ENCODE results near the gene CFHR2. TPM values are rescaled to one million over a fixed set of nuclear protein-coding genes. Genes with fewer than 3 reads are reported as not detected.

The CFHR2 gene
- total and polyA plus RNA-seq, 2 of the 8 experiments (the other 6 are each of a cell fraction or from before 2014, with no cell fraction given), result not detected

DNA sequence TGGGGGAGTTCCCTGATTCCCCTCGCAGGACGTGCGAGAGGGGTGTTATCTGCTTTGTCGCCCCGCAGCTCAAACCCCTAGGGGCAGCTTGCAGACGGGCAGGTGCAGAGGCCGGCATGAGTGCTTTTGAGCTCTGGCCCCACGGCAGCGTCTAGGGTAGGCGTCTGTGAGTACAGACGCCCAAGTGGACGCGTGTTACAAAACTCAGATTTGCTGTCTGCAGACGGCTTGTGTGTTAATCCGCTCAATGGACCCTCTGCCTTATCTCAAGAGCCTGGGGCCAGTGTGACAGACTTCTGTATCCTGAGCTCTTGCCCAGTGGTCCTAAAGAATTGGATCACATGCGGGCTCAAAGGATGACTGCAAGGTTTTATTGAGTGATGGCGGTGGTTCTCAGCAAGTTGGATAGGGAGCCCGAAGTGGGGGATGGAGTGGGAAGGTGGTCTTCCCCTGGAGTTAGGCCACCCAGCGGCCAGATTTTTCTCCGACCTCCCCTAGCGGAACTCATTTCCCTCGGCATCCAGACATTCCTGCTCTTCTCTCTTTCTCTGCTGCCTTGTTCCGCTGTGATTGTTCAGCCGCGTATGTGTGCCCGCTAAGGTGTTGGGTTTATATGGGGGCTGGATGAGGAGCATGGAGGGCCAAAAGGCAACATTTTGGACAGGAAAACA, 46.2 kb upstream of the CFHR2 start:
- H3K4me1 ChIP-seq (replicated peaks in 1 of 4; ENCODE audit: control insufficient read depth in 3 of 4, insufficient read depth in 4 of 4, low read length in 3 of 4), result peaks cover 0 to 4% (median 0%) of the 10 kb centered on the region in 4 experiments; a peak in 2 of 7 replicates
- H2AFZ ChIP-seq (ENCODE audit: low read length), result peak overlapping the region; percentile 92
- H2AK5ac ChIP-seq (ENCODE audit: low read depth, low read length), result no peak overlapping the region
- TF ChIP-seq CBX8 (IDR thresholded peaks at IDR 0.05; ENCODE audit: borderline replicate concordance, low read depth, low read length) (no peak), TBP (IDR thresholded peaks at IDR 0.05; ENCODE audit: low read depth, low read length) (no peak; the same call in 1 of the 2 replicates), RAD21 (IDR thresholded peaks at IDR 0.05 in 1 of 2, conservative IDR thresholded peaks at IDR 0.05 in 1 of 2; ENCODE audit: low read depth in 2 of 2, low read length in 2 of 2) (peak in 1 of 2 experiments; percentile 30; a peak in 1 of 4 replicates), KDM4A (IDR thresholded peaks at IDR 0.05; ENCODE audit: low read depth, low read length, severe bottlenecking) (peak; percentile 74), TEAD4 (IDR thresholded peaks at IDR 0.05; ENCODE audit: low read depth, low read length) (peak; percentile 59; the same call in 1 of the 2 replicates), ATF3 (IDR thresholded peaks at IDR 0.05; ENCODE audit: insufficient read depth, low read depth, low read length) (no peak), RBBP5 (IDR thresholded peaks at IDR 0.05; ENCODE audit: borderline replicate concordance, low read depth, low read length) (0 out of 2 replicates have a peak, but pooled peaks have one; percentile 23)

More for the DNA sequence above, 46.2 kb upstream of the CFHR2 start:
- no peaks in the 10 kb centered on the region for H4K20me1 ChIP-seq (replicated peaks in 1 of 2; ENCODE audit: control insufficient read depth in 1 of 2, insufficient read depth in 2 of 2, low read length in 2 of 2)
- no peak overlapping the region for H3K14ac ChIP-seq (ENCODE audit: insufficient read length)
- WGBS, 2 experiments (ENCODE audit: extremely low coverage in 1 of 2, insufficient coverage in 1 of 2, insufficient read length in 1 of 2, insufficient replicate concordance in 2 of 2, low coverage in 1 of 2, low lambda C conversion rate in 2 of 2, missing lambda C conversion rate in 1 of 2), result 45% methylated on average over 26 of the region's 26 CpGs; no CpG with 5 or more reads in 1 of the 2 experiments
- H2BK5ac ChIP-seq (ENCODE audit: low read depth, low read length), result no peak overlapping the region; the same call in 1 of the 2 replicates
- H3K56ac ChIP-seq (replicated peaks; ENCODE audit: insufficient read length, low read depth, low read length), result no peak overlapping the region
- no peaks in the 10 kb centered on the region for H3K9me3 ChIP-seq (ENCODE audit: insufficient read depth in 2 of 2, low read depth in 1 of 2, low read length in 1 of 2)
- CTCF ChIA-PET (ENCODE audit: partially characterized antibody), result interaction anchor here (0.7 to 1.6 kb wide), 5 partner anchors 13 to 748 kb away, joined by 3 to 5 read pairs (median 3); no protein-coding TSS in a partner anchor
- no peak overlapping the region for H2BK12ac ChIP-seq (ENCODE audit: low read depth, low read length)
- no peak overlapping the region for H2BK20ac ChIP-seq (ENCODE audit: low read length)
- H3K23me2 ChIP-seq (ENCODE audit: low read depth, low read length), result no peaks in the 10 kb centered on the region; the same call in 1 of the 2 replicates
- H3K27ac ChIP-seq (ENCODE audit: low read depth, low read length), result no peak overlapping the region
- POLR2A ChIA-PET (ENCODE audit: partially characterized antibody), result no interaction called here
- FAIRE-seq (no peak), DNase-seq (ENCODE audit: low read depth in 1 of 2, low spot score in 2 of 2) (peak; percentile 19 to 51)
- H3K4me2 ChIP-seq (ENCODE audit: insufficient read depth in 1 of 2, low read depth in 2 of 2, low read length in 2 of 2), result peak overlapping the region; percentile 69 to 85
- no peak overlapping the region for H3K4ac ChIP-seq (replicated peaks; ENCODE audit: insufficient read length, low read depth, low read length)
- peak overlapping the region; percentile 41 to 63 (median 51) for H3K4me3 ChIP-seq (ENCODE audit: extremely low read depth in 1 of 4, insufficient read depth in 2 of 4, low read depth in 3 of 4, low read length in 4 of 4)
- H4K8ac ChIP-seq (ENCODE audit: extremely low read depth, insufficient read depth, low read length), result peak overlapping the region; percentile 63; the same call in 1 of the 2 replicates
- H3K9ac ChIP-seq (replicated peaks in 1 of 4; ENCODE audit: extremely low read depth in 1 of 4, low read depth in 3 of 4, low read length in 3 of 4), result peak overlapping the region in 1 of 4 experiments; percentile 36; a peak in 2 of 7 replicates
- no peaks in the 10 kb centered on the region for H3K79me2 ChIP-seq (ENCODE audit: control insufficient read depth in 1 of 2, insufficient read depth in 2 of 2, low read length in 2 of 2)
- no peak overlapping the region for H3K23ac ChIP-seq (ENCODE audit: insufficient read length)
- H3K36me3 ChIP-seq (ENCODE audit: control insufficient read depth in 2 of 4, insufficient read depth in 4 of 4, low read length in 3 of 4), result no peaks in the 10 kb centered on the region
- no peaks in the 10 kb centered on the region for H3K79me1 ChIP-seq (ENCODE audit: low read depth, low read length)
- no peak overlapping the region for H2BK15ac ChIP-seq (ENCODE audit: low read length)
- no peaks in the 10 kb centered on the region for H3K27me3 ChIP-seq (replicated peaks in 1 of 4; ENCODE audit: control insufficient read depth in 3 of 4, extremely low read depth in 1 of 4, insufficient read depth in 3 of 4, low read length in 3 of 4)
- no peak overlapping the region for H4K91ac ChIP-seq (replicated peaks; ENCODE audit: insufficient read length, low read length)
- H2BK120ac ChIP-seq (replicated peaks; ENCODE audit: low read depth, low read length), result no peak overlapping the region
- H4K5ac ChIP-seq (ENCODE audit: insufficient read length, low read depth, low read length), result no peak overlapping the region
- H3K18ac ChIP-seq (ENCODE audit: extremely low read depth, low read length), result 0 out of 2 replicates have a peak overlapping the region, but pooled peaks have one; percentile 39
